Measurements from ENCODE around the gene RGS14.
A peak's percentile ranks its signal among the peaks of the same experiment; 100 is the strongest.
"Not testable (repeated sequence)": the region's sequence is repeated elsewhere in the genome, so short reads cannot be mapped to it uniquely, and the experiment has no call there.

RGS14 gene

DNA sequence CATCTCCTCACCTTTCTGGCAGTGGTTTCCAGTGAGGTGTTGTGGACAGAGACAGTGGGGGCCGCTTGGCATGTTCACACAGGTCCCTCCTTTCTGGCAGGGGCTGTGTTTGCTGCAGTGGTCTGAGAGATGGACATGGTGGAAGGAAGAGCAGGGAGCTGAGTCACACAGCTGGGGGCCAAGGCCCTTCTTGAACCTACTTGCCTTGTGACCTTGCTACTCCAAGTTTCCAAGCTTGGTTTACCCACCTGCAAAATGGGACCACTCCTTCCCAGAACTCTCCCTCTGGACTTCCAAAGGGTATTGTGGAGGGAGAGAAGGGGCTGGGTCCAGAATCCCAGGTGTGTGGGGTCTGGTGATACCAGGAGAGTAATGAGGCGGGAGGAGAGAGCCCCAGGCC, 47.6 kb downstream of the RGS14 start:
- no peak for DNase-seq

DNA sequence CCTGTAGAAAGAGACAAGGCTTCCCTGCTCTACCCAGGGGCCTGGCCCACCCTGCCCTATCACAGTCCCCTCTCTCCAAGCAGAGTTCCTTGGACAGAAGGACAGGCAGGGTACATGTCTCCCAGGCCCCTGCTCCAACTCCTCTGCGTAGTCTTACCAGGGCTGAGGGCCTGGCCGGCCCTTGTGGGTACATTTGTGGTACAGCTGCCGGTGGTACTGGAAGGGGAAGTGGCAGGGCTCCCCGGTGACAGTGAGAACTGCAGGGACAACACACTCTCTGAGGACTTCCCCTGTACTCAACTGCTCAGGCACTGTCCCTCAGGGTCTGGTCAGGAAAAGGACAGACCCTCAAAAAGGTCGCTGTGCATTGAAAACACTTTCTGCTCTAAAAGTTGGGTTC, 48.1 kb downstream of the RGS14 start:
- DNase-seq, result no peak

DNA sequence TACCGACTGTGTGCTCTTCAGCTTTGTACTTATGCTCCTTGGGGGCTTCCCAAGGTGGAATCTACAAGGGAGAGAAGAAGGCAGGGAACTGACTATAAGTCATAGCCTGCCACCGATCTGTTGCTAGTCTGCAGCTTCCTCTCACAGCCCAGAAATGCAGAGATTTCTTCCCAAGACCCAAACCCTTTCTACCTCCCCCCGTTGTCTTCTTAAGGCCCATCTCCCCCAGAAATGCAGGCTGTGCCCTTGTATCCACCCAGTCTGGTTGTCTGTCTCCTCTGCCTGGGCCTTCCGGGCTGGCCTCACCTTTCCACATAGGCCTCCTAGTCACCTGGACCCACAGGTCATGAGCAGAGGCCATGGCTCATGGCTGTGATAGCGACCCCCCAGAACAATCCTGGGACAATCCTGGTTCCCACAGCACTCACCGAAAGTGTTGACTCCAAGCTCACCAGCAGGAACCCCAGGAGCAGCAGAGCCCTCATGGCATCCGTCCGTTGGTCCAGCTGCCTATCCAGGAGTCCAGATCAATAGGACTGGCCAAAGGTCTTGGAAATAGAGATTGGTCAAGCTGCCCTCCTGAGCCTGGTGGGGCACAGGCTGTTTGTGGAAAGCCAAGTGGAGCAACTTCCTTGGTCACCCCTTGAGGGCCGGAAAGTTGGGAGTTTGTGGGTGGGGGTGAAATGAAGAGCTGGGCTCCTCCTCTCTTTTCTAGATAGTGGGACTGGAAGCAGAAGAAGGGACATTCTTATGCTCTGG, 51.5 kb downstream of the RGS14 start, which contains the start of gene F12:
Gene F12 (minus strand): TSS at position 522 of the 759 bp plus-strand sequence. CDS start 37 bp downstream, at position 485.
- DNase-seq, result no peak

DNA sequence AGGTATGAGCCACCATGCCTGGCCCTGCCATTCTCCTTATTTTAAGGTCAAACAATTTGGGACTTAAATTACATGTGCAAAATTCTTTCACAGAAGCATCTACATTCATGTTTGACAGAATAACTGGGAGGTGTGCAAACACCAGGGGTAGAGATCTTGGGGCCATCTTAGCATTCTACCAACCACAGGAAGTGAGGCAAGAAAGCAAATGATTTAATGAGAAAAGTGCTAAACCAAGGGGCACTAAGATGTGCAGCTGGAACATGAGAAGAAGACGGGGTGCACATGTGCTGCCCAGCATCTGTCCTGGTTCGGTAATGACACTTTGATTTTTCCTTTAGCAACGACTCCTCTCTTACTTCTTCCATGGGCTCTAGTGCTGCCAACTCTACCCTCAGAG, 52.9 kb downstream of the RGS14 start:
- no peak for DNase-seq

DNA sequence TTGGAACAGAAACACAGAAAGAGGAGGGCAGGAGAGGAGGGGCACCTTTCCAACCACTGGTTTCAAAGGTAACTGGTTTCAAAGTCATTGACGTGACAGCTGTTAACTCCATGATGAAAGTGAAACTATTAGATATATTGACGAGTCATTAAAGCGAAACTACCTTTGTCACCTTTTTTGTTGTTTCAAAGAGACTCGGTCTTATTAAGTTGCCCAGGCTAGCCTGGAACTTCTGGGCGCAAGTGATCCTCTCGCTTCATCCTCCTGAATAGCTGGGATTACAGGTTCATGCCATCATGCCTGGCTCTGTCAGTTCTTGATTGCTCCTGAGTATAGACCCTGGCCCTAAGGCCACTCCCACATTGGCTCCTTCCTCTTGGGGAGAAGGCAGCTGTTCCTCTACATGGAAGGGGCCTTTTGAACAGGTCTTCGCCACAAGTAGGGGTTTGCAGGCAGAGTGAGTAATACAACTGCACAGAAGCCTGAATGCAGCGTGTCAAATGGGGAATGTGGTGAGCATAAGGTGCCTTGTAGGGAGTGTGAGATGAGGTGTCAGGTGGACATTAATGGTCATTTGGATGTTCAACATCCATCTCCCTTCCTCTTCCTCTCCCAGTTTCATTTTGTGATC, 55.0 kb downstream of the RGS14 start:
- no peak for DNase-seq

DNA sequence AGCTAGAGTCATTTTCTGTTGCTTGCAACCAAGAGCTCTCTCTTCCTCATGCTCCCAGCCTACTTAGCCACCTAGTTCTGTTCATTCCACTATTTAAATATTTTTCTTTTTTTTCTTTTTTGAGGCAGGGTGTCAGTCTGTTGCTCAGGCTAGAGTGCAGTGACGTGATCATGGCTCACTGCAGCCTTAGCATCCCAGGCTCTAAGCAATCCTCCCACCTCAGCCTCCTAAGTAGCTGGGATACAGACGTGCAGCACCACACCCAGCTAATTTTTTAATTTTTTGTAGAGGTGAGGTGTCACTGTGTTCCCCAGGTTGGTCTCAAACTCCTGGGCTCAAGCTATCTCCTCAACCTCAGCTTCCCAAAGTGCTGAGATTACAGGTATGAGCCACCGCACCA, 56.8 kb downstream of the RGS14 start:
- DNase-seq, result no peak

DNA sequence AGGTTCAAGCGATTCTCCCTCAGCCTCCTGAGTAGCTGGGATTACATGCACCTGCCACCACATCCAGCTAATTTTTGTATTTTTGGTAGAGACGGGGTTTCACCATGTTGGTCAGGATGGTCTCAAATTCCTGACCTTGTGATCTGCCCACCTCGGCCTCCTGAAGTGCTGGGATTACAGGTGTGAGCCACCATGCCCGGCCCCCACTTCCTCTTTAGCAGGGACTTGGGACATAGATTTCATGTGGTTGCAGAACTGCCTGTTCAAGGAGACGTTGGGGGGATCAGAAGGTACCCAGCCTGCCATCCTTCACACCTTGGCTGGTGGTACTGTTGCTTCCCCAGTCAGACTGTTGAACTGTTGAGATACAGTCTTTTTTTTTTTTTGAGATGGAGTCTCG, 59.4 kb downstream of the RGS14 start:
- not testable (repeated sequence) for DNase-seq

DNA sequence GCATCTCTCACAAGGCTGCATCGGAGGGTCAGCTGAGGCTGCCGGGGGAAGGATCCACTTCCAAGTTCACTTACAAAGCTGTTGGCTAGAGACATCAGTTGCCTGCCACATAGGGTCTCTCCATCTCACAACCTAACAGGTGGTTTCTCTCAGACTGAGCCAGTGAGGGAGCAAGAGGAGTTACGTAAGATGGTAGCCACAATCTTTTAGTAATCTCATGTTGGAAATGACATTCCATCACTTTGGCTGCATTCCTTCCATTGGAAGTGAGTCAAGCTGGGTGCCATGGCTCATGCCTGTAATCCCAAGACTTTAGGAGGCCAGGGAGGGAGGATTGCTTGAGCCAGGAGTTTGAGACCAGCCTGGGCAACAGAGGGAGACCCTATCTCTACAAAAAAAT, 61.3 kb downstream of the RGS14 start:
- peak; percentile 59 for DNase-seq

DNA sequence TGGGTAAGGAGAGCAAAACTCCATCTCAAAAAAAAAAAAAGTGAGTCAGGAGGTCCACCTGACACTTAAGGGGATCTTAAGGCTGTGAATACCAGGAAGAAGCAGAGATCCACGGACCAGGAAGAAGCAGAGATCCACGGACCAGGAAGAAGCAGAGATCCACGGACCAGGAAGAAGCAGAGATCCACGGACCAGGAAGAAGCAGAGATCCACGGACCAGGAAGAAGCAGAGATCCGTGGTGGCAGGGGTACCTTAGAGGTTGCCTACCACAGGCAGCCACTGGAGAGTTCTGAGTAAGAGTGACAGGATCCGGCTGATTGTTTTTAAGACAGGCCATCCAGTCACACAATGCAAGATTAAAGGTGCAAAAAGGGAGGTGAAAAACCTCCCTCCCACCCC, 62.7 kb downstream of the RGS14 start:
- not testable (repeated sequence) for DNase-seq

DNA sequence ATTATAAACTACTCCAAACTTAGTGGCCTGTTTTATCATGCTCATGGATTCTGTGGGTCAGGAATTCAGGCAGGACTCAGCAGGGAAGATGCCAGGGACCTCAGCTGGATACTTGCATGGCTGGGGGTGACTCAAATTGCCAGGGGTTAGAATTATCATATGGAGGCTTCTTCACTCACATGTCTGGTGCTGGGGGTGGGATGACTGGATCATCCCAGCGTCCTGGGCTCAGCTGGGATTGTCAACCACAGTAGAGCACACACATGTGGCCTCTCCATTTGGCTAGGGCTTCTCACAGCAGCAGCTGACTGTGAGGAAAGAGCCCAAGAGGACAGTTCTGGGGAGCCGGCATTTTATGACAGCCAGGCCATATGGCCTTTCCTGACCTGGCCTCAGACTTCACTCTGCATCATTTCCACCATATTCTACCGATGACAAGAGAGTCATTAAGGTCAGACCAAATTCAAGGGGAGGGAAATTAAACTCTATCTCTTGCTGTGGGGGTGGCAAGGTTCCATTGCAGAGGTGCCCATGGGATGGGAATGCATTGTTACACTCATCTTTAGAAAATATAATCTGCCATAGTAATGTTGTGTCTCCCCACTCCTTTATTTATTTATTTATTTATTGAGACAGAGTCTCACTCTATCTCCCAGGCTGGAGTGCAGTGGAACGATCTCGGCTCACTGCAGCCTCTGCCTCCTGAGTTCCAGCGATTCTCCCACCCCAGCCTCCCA, 63.5 kb downstream of the RGS14 start:
- DNase-seq, result no peak
